HUDEP-2 (cell line): ENCODE results near the gene EYS.
"Not testable (repeated sequence)": the region's sequence is repeated elsewhere in the genome, so short reads cannot be mapped to it uniquely, and the experiment has no call there.

Experiments
- DNase-seq, 76 experiments: peaks; one replicate each; lab custom pipeline; 2025; ENCODE audit not compliant: unreplicated experiment in 76 of 76; lab: John Stamatoyannopoulos, UW

Gene EYS

DNA sequence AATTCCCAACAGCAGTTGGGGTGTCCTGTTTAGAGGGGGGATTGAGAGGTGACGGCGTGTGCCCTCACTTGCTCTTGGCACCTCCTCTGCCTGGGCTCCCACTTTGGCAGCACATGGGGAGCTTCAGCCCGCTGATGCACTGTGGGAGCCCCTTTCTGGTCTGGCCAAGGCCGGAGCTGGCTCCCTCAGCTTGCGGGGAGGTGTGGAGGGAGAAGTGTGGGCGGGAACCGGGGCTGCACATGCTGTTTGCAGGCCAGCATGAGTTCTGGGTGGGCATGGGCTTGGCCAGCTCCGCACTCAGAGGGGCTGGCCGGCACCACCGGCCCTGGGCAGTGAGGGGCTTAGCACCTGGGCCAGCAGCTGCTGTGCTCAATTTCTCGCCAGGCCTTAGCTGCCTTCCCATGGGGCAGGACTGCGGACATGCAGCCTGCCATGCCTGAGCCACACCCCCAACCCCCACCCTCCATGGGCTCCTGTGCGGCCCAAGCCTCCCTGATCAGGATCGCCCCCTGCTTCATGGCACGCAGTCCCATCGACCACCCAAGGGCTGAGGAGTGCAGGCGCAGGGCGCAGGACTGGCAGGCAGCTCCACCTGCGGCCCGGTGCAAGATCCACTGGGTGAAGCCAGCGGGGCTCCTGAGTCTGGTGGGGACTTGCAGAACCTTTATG lies 1675.9 kb downstream of the EYS start:
- DNase-seq: not testable (repeated sequence)

DNA sequence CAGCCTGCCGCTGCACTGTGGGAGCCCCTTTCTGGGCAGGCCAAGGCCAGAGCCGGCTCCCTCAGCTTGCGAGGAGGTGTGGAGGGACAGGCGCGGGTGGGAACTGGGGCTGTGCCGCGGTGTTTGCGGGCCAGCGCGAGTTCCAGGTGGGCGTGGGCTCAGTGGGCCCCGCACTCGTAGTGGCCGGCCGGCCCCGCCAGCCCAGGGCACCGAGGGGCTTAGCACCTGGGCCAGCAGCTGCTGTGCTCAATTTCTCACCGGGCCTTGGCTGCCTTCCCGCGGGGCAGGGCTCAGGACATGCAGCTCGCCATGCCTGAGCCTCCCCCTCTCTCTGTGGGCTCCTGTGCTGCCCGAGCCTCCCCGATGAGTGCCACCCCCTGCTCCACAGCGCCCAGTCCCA lies 1683.3 kb downstream of the EYS start:
- no peak for DNase-seq

DNA sequence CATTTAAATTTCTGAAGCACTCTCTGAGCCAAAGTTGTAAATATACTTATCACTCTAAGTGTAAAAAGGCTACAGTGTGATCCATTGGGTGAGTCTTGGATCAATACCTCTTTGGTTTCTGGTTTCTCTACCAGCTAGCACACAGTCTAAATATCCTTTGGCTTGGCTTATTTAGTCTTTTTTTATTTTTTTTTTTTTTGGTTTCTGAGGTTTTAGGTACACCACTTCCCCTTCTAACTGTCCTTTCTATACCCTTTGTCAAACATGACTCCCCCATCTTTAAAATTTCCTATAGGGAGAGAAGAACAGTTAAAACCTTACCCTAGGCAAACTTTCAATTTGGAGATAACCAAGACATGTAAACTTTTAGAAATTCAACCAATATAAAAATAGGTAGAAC lies 1692.4 kb downstream of the EYS start:
- DNase-seq: no peak

DNA sequence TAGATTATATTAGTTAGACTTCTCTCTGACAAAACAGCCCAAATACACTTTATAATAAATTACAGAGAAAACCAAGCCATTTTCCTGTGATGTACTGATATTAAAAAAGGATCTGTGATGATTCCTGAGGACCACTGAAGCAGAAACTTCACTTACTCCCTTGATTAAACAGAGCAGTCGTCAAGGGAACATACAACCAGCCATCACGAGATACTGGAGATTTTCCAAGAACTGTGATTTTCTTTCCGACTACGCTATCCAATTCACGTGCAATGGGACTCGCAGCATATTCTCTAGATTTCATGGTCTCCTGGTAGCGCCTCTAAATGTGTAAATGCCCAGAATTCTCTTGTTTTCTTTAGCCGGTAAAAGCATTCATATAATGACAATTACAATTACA lies 1694.0 kb downstream of the EYS start:
- DNase-seq: no peak

DNA sequence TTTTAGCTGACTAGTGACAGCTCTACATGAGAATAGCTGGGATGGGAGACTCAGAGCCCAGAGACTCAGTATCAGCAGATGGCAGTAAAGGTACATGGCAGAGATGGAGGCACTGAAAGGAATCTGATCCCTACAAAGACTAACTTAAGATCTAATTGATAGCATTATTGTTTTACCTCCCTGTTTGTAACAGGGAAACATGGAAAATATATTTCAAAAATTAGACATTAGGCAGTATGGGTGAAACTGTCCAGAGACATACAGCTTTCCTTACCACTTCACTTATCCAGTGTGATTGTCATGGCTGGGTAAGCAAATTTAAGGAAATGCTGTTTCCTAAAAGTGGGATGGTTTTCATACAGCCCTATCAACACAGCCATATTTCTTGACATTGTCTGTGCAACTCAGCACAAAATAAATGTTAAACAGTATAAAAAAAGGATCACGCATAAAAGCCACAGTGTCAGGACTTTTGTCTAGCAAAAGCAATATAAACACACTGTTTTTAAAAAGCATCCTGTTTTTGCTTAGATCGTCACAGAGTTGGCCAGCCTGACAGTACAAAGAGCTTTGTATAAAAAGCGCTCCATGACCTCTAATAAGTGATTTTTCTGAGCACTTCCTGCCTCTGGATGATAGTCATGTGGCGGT lies 1694.5 kb downstream of the EYS start:
- peak in 3 of 76 experiments; percentile 14 to 32 (median 26) for DNase-seq

DNA sequence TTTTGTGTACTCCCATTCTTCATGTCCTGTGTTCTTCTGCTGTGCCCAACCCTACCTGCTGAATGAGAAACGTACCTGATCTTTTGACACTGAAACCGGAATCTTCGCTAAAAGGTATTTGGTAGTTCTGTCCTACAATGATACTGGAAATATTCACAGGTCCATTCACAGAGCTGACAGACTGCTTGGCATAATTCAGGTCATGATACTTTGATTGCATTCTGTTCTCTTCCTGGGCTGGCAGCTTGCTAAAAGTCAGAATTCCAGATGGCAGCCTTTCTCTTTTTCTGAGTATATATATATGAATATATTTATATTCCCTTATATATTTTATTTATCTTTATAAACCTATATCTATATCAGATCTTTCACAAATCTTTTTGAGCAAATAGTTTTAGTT lies 1696.4 kb downstream of the EYS start:
- no peak for DNase-seq

DNA sequence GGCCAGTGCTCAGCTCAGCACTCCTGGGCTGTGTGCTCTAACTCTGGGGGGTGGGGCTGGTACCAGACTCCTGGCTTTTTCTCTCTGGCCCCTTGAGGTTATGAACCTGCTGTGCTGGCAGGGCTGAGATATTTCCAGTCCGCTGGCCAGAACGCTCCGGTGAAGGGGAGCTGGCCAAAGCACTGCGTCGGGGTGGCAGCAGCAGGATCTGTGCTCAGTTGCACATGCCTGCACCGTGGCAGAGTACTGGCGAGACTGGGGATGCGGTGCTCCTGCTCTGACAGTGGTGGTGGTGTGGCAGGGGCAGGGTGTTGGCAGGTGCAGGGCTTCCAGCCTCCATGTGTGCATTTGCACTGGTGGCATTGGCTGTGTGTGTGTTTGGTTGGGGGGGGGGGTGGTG lies 1697.0 kb downstream of the EYS start:
- DNase-seq: no peak

DNA sequence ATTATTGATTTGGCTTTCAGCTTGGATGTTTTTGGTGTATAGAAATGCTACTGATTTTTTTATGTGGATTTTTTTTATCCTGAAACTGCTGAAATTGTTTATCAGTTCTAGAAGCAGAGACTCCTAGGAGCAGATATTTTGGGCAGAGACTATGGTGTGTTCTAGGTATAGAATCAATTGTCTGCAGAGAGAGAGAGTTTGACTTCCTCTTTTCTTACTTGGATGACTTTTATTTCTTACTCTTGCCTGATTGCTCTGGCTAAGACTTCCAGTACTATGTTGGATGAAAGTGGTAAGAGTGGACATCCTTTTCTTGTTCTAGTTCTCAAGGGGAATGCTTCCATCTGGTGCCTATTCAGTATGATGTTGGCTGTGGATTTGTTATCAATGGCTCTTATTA lies 1700.8 kb downstream of the EYS start:
- DNase-seq: no peak

DNA sequence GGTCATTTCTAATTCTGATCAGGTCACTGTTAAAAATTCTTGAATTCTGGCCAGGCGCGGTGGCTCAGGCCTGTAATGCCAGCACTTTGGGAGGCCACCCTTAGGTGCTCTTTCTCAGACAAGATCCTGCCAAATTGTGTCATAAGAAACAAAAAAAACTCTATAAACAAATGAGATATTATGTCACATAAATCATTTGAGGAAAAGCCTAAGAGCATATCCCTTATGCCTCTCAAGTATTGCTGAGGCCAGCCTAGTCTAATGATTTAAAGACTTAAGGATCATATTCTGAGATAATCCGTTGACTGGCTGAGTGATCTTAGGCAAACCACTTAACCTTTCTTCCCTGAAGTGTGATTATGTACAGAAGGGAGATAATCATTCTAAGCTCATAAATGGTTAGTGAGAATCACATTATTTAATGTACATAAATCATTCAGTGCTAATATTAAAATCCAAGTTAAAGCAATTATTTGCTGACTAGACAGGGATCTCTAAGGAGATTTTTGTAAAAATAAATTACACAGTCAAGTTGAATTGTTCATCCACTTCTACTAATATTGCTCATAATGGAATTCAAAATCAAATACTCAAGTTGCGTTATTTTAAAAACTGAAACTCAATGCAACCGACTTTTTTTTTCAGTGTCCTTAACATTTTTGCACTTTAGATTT lies 1706.1 kb downstream of the EYS start:
- no peak for DNase-seq

DNA sequence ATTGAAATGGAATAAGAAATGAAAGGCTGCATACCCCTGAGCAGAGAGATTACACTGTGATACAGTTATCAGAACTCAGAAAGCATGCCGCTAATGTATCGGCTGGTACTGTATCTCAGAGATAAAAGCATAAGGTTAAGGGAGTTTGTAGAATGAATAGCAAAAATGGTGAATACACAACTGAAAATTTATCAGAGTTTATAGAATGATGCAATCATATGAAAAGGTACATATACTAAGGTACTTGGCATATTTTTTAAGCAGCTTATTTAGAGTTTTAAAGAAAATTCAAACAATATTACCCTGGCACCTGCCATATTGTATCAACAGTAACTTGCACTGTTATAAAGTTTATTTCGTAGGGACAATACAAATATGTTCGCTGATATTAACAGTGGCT lies 1707.4 kb downstream of the EYS start:
- DNase-seq: peak in 4 of 76 experiments; percentile 19 to 40 (median 30)

DNA sequence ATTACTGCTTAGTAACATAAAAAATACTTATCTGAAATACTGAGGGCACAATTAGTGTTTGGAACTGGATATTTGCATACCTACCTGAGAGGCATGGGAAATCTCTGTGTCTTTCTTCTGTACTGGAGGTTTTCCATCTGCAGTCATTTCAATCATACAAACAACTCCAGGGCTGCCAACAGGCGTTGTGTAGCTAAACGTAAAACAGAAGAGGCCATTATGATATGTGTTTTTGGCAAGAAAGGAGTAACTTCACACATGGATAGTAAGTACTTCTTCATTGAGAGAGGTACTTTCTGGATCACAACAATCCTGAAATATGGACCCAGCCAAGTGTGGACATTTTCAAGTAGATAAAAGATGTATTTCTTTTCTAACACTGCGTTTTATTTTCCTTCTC lies 1708.0 kb downstream of the EYS start:
- no peak for DNase-seq

DNA sequence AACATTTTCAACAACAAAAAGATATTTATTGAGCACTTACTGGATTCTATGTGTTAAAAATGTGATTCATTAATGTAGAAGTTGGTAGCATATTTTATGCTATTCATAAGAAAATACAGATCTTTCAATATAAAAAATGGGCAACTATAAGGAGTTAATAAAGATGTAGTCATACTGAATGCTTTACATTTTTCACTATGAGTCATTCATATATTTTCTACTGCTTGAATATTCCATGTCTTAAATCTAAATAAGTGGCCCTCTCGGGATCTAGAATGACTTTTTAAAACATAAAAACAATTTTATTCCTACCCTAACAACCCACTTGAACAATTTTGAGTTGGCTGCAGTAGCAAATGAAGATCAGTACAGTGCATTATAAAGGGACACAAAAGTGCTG lies 1709.3 kb downstream of the EYS start:
- DNase-seq: no peak

DNA sequence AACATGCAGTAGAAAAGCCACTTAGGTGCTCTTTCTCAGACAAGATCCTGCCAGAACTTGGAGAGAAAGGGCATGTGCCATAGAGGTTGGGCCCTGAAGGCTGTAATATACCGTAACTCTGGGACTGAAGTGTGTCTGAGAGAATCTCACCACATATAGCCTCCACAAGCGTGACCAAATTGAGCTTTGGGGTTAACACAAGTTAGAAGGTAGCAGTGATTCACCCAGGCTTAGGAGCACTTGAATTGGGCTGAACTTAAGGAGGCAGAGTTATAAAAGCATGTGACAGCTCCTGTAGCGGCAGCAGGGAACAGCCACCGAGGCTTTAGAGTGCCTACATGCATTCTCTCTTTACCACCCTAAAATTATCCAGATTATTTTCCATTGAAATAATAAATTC lies 1709.8 kb downstream of the EYS start:
- DNase-seq: peak in 2 of 76 experiments; percentile 2 to 5

DNA sequence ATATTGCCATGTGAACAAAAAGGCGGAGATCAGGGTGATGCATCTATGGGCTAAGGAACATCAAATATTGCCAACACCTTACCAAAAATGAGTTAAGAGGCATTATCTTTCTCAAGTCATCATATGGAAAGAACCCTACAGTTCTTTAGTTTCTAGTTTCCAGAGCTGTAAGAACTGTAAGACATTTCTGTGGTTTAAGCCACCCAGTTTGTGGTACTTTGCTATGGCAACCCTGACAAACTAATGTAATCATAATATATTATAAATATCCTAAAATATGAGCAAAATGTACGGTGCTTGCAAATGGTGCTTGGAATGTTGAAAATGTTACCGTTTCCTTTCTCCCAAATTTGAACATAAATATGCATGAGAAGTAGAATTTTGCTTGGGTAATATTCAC lies 1721.8 kb downstream of the EYS start:
- DNase-seq: no peak

DNA sequence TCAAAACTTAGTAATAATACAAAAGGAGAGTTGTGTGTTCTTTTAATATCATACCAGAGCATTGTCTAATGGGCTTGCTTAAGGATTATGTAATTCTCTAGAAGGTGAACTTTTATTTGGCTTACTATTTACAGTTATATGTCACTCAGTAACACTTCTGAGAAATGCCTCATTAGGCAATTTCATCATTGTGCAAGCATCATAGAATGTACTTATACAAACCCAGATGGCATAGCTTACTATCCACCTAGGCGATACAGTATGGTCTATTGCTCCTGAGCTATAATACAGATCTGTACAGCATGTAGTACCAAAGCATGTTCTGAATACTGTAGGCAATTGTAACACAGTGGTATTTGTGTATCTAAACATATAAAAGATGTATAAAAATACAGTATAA lies 1731.3 kb downstream of the EYS start:
- DNase-seq: no peak

DNA sequence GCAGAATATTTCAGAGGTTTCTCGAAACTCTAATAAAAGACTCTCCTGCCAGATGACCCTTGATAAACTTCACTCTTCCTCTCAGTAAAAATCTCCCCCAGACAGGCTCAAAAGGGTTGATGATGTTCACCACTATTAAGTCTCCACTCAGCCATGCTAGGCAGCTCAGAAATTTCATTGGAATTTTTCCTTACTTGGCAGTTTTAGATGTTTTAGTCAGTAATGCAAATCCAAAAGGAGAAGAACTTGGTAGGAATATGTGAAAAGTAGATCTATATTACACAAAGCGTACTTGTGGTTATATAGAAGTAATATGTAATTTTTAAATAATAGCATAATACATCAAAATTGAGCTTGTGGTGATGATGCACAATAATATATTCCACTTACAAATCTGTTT lies 1738.4 kb downstream of the EYS start:
- DNase-seq: no peak

DNA sequence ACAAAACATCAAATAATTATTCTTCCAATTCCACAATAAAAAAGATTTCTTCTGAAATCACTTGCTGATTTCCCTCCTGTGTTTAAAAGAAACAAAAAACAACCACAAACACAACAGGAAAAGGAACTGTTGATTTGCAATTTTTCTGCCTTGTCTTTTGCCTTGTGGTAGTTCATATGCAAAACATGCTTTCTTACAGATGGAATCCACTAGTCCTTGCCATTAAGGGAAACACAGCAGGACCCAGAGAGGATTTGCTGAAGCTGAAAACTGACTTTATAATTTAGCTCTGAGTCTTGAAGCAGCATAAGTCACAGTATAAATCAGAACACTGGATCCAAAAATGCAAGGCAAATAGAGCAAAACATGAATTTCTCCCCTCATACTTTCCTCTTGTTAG lies 1742.7 kb downstream of the EYS start:
- DNase-seq: no peak

DNA sequence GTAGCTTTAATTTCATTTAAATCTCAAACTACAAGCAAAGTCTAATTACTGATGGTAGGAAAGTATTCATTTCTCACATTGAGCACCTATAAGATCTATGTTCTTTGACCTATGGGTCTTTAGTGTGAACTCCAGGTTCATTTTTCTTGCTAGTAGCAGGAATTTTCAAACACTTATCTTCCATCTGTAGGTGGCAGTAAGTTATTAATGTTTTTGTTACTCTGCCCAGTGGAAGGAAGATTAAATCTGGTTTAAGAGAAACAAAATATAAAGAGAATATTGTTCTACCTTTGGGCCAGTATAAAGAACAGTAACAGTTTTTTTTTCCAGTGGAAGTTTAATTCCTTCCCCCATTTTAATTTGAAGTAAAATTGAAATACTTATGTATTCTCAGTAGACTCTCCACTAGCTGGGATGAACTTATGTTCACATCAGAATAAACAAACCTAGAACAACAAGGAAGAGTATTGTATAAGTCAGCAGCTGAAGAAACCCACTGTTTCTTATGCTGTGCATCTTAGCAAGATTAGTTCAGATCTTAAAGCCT lies 1743.2 kb downstream of the EYS start:
- DNase-seq: peak in 1 of 76 experiments; percentile 3

DNA sequence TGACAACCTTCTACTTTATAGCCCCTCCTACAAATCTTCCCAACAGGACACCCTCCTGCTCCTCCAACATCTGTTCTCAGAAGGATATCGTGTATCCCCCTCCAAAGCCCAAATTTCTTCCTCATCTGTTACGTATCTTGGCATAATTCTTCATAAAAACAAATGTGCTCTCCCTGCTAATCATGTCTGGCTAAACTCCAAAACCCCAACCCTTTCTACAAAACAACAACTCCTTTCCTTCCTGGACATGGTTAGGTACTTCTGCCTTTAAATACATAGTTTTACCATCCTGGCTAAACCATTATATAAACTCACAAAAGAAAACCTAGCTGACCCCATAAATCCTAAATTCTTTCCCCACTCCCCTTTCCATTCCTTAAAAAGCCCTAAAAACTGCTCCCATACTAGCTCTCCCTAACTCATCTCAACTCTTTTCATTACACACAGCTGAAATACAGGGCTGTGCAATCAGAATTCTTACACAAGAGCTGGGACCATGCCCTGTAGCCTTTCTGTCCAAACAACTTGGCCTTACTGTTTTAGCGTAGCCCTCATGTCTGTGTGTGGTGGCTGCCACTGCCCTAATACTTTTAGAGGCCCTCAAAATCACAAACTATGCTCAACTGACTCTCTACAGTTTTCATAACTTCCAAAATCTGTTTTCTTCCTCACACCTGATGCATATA lies 1753.5 kb downstream of the EYS start:
- not testable (repeated sequence) for DNase-seq

DNA sequence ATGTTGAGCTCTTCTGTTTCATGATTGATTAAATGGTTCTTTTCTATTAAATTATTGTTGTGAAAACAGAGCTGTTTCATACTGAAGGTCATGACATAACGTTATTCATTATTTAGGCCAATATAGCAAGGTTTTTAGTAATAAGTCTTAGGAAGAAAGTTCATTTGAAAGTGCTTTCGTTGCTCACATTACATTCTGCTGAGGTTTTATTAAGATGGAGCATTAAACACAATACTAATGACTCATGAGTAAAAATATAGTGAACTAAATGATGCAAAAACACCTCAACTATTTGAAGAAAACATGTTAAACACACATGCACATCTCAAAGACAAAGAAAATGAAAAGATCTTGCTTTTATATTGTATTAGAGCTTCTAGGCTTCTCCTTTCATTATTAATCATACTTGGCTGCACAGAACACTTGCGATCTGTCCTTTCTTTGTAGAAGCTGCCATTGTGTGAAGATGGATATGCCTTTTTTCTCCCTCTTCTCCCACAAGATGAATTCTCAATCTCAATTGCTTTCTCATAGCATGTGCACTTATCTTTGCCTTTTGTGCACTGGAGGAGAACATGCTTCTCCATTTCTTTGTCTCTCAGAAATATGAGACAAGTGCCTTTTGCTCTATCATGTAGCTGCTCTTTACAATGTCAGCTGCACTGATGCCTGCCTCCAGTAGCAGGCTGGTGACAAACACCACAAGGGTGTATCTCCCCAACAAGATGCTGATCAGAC lies 1759.1 kb downstream of the EYS start:
- no peak for DNase-seq

DNA sequence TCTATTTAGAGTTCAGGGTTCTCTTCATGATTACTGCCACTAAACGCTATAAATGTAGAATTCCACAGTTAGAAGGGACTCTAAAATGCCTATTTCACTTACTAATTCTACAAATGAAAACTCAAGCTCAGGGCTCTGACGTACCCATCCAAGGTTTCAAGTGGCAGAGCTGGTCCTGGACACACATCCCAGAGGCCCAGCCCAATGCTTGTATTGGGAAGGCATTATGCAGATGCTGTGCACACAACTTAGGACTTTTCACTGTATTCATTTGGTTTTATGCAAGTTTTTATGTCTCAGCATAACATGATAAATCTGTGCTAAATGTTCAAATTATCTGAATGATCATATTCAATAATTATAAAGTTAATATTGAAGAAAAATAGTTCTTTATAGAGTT lies 1761.0 kb downstream of the EYS start:
- no peak for DNase-seq
